Stimulated activated CD4-positive, alpha-beta T cell treated with anti-CD3 and anti-CD28 coated beads, Interleukin-4, amount 100 ng/mL, for 48 hours (primary cell): ENCODE results near the gene C2CD2.

Experiments
- DNase-seq, 2 donors: peaks; one replicate each; pipeline ENCODE4 v3.0.0-alpha.2; 2020; ENCODE audit warnings: low read depth in 2 of 2

The C2CD2 gene

GRCh38 chr21:41913230-41913629, 40.6 kb downstream of the C2CD2 start:
- no peak for DNase-seq

- DNase-seq: no peak
These were observed 45.0 kb downstream of the C2CD2 start for GRCh38 chr21:41908829-41909228.

- DNase-seq: no peak
These were observed 46.1 kb downstream of the C2CD2 start for GRCh38 chr21:41907496-41908258.

- DNase-seq: no peak
These were observed 47.0 kb downstream of the C2CD2 start for GRCh38 chr21:41906770-41907169.

- DNase-seq: no peak
These were observed 50.1 kb downstream of the C2CD2 start for GRCh38 chr21:41903559-41904351.

- no peak for DNase-seq
These were observed 50.9 kb downstream of the C2CD2 start for GRCh38 chr21:41902946-41903345.

- no peak for DNase-seq
These were observed 52.0 kb downstream of the C2CD2 start for GRCh38 chr21:41901782-41902181.

GRCh38 chr21:41901099-41901498, 52.7 kb downstream of the C2CD2 start:
- peak in 1 of 2 donors; percentile 44 for DNase-seq

- no peak for DNase-seq
These were observed 53.4 kb downstream of the C2CD2 start for GRCh38 chr21:41900401-41900800.

GRCh38 chr21:41899426-41900202, 54.2 kb downstream of the C2CD2 start:
- peak; percentile 53 to 56 for DNase-seq

GRCh38 chr21:41898998-41899397, 54.8 kb downstream of the C2CD2 start:
- no peak for DNase-seq

- no peak for DNase-seq
These were observed 56.1 kb downstream of the C2CD2 start for GRCh38 chr21:41897700-41898099.

GRCh38 chr21:41897047-41897669, 56.7 kb downstream of the C2CD2 start:
- DNase-seq: no peak

- peak in 1 of 2 donors; percentile 21 for DNase-seq
These were observed 58.0 kb downstream of the C2CD2 start for GRCh38 chr21:41895643-41896493.

- no peak for DNase-seq
These were observed 58.8 kb downstream of the C2CD2 start for GRCh38 chr21:41894922-41895557.

GRCh38 chr21:41894511-41894910, 59.3 kb downstream of the C2CD2 start:
- DNase-seq: no peak

- DNase-seq: no peak
These were observed 61.1 kb downstream of the C2CD2 start for GRCh38 chr21:41892726-41893125.

GRCh38 chr21:41891132-41891531, 62.7 kb downstream of the C2CD2 start:
- no peak for DNase-seq

GRCh38 chr21:41890355-41890754, 63.5 kb downstream of the C2CD2 start:
- no peak for DNase-seq

- DNase-seq: no peak
These were observed 65.0 kb downstream of the C2CD2 start for GRCh38 chr21:41888749-41889376.
